Upper lobe of right lung (tissue), 1 donor: ENCODE measurements around the gene CNTNAP2. TPM values are rescaled to one million over a fixed set of nuclear protein-coding genes. Genes with fewer than 3 reads are reported as not detected.

ENCODE experiments used
- ATAC-seq: fragments of 200-7000 bp; cut with Tn5 transposase; one replicate; pipeline ENCODE4 v1.9.1; 2020; ENCODE audit warnings: mild to moderate bottlenecking, moderate library complexity
- DNase-seq: peaks from one replicate; pipeline ENCODE4 v3.0.0-alpha.2; 2020
- H3K27ac ChIP-seq: fragments of 200-600 bp; one replicate; pipeline ENCODE4 v1.8.0; 2022
- H3K27me3 ChIP-seq: fragments of 200-600 bp; one replicate; pipeline ENCODE4 v1.8.0; 2022; ENCODE audit warnings: mild to moderate bottlenecking
- H3K36me3 ChIP-seq: fragments of 200-600 bp; one replicate; pipeline ENCODE4 v1.8.0; 2022
- H3K4me1 ChIP-seq: fragments of 200-600 bp; one replicate; pipeline ENCODE4 v1.8.0; 2022
- H3K4me3 ChIP-seq: fragments of 200-600 bp; one replicate; pipeline ENCODE4 v1.8.0; 2022; ENCODE audit warnings: mild to moderate bottlenecking
- H3K9me3 ChIP-seq: fragments of 200-600 bp; one replicate; pipeline ENCODE4 v1.8.0; 2022
- CTCF ChIP-seq: fragments of 200-600 bp; IDR thresholded peaks from one replicate; pipeline ENCODE4 v1.8.0; 2022; ENCODE audit warnings: antibody characterized with exemption
- intact Hi-C: fragments of 100-400 bp; cut with DNase I; formaldehyde crosslinking; loops from one replicate; pipeline ENCODE4 v1.11.0; 2022
- total RNA-seq: library from RNA; stranded (reverse); fragmentation: NEBNext Ultra II Directional; extraction: Animal tissue kit (Norgen Biotek cat#: 25700); gene quantifications from one replicate; pipeline ENCODE4 v1.2.1, GENCODE V29; 2021
- donor health status: DM: no; HTN: yes; CAD: no; lungs with severe emphysema.

The CNTNAP2 gene
- total RNA-seq, 1 donor from 2014 or later: 0.41 TPM

GRCh38 chr7:148435715-148436114 lies 2319.1 kb downstream of the CNTNAP2 start:
- no peak for DNase-seq
- no peaks in the 10 kb centered on the region for H3K36me3 ChIP-seq
- TF ChIP-seq CTCF: no peak
- no peaks in the 10 kb centered on the region for H3K9me3 ChIP-seq
- H3K4me1 ChIP-seq: no peaks in the 10 kb centered on the region
- intact Hi-C loops: no loop called here
- no peak overlapping the region for H3K4me3 ChIP-seq
- ATAC-seq: no peak
- no peaks in the 10 kb centered on the region for H3K27me3 ChIP-seq
- no peak overlapping the region for H3K27ac ChIP-seq

GRCh38 chr7:148436135-148436534 lies 2319.5 kb downstream of the CNTNAP2 start:
- no peak for DNase-seq
- Histone ChIP-seq H3K36me3 (no peaks in the 10 kb centered on the region), H3K27ac (no peak overlapping the region), H3K4me3 (no peak overlapping the region), H3K9me3 (no peaks in the 10 kb centered on the region), H3K27me3 (no peaks in the 10 kb centered on the region), H3K4me1 (no peaks in the 10 kb centered on the region)
- TF ChIP-seq CTCF: no peak
- intact Hi-C loops: no loop called here
- ATAC-seq: peak; percentile 37

GRCh38 chr7:148436571-148436970 lies 2320.0 kb downstream of the CNTNAP2 start:
- H3K27ac ChIP-seq: no peak overlapping the region
- no peaks in the 10 kb centered on the region for H3K4me1 ChIP-seq
- DNase-seq: no peak
- no peak overlapping the region for H3K4me3 ChIP-seq
- no peaks in the 10 kb centered on the region for H3K27me3 ChIP-seq
- intact Hi-C loops: no loop called here
- TF ChIP-seq CTCF: no peak
- no peaks in the 10 kb centered on the region for H3K9me3 ChIP-seq
- no peaks in the 10 kb centered on the region for H3K36me3 ChIP-seq
- peak; percentile 10 for ATAC-seq

- Histone ChIP-seq H3K4me3 (no peak overlapping the region), H3K27ac (no peak overlapping the region), H3K27me3 (no peaks in the 10 kb centered on the region), H3K9me3 (no peaks in the 10 kb centered on the region), H3K4me1 (no peaks in the 10 kb centered on the region), H3K36me3 (no peaks in the 10 kb centered on the region)
- intact Hi-C loops: no loop called here
- DNase-seq: no peak
- TF ChIP-seq CTCF: no peak
- no peak for ATAC-seq
Observed at GRCh38 chr7:148437043-148437442, 2320.4 kb downstream of the CNTNAP2 start.

GRCh38 chr7:148442141-148442655 lies 2325.6 kb downstream of the CNTNAP2 start:
- no peaks in the 10 kb centered on the region for H3K4me1 ChIP-seq
- intact Hi-C loops: no loop called here
- ATAC-seq (no peak), DNase-seq (no peak)
- H3K27ac ChIP-seq: no peak overlapping the region
- H3K36me3 ChIP-seq: no peaks in the 10 kb centered on the region
- H3K9me3 ChIP-seq: no peaks in the 10 kb centered on the region
- H3K27me3 ChIP-seq: no peaks in the 10 kb centered on the region
- H3K4me3 ChIP-seq: no peak overlapping the region
- TF ChIP-seq CTCF: no peak

- no peak overlapping the region for H3K4me3 ChIP-seq
- H3K36me3 ChIP-seq: no peaks in the 10 kb centered on the region
- ATAC-seq (no peak), DNase-seq (no peak)
- no peak overlapping the region for H3K27ac ChIP-seq
- H3K4me1 ChIP-seq: no peaks in the 10 kb centered on the region
- no peaks in the 10 kb centered on the region for H3K27me3 ChIP-seq
- intact Hi-C loops: no loop called here
- H3K9me3 ChIP-seq: no peaks in the 10 kb centered on the region
- no peak for TF ChIP-seq CTCF
Observed at GRCh38 chr7:148442933-148443332, 2326.3 kb downstream of the CNTNAP2 start.
